B cell (primary cell): ENCODE data around the gene TOGARAM2. TPM values are rescaled to one million over a fixed set of nuclear protein-coding genes. Genes with fewer than 3 reads are reported as not detected.

ENCODE experiments used
- ATAC-seq: fragments of 200-7000 bp; cut with Tn5 transposase; one replicate; pipeline ENCODE4 v1.10.0; 2021; ENCODE audit warnings: low read depth, mild to moderate bottlenecking, moderate number of reproducible peaks, moderate library complexity
- CTCF ChIA-PET: fragments of 350-600 bp; sonication (Branson Sonifier 250); formaldehyde crosslinking; loops from one replicate; lab custom pipeline; 2021; ENCODE audit warnings: antibody characterized with exemption, inconsistent platforms; lab: Charles Lee
- POLR2A ChIA-PET: fragments of 350-600 bp; sonication (Branson Sonifier 250); formaldehyde crosslinking; loops from one replicate; lab custom pipeline; 2021; ENCODE audit warnings: antibody characterized with exemption; lab: Charles Lee
- DNase-seq: peaks from one replicate; pipeline ENCODE4 v3.0.0; 2013
- H2AFZ ChIP-seq: 2 replicates; pipeline ENCODE4 v1.6.1; 2012; ENCODE audit warnings: mild to moderate bottlenecking, low read depth, low read length; ENCODE audit not compliant: insufficient read depth, poor library complexity, severe bottlenecking
- H3K27ac ChIP-seq, 2 donors: 1 replicate in 1 of 2; 2 replicates in 1 of 2; pipeline ENCODE4 v1.5.1; 2012 to 2013; ENCODE audit warnings: low read length in 2 of 2, mild to moderate bottlenecking in 2 of 2, moderate library complexity in 1 of 2
- H3K27me3 ChIP-seq, 4 experiments: fragments of 200-600 bp in 1 of 4; sonication (generic) in 1 of 4; replicated peaks in 1 of 4; 1 replicate in 2 of 4; 2 replicates in 2 of 4; pipeline versions ENCODE4 v1.6.1 to v1.7.0; 2013 to 2016; ENCODE audit warnings: low read length in 3 of 4, mild to moderate bottlenecking in 2 of 4, mixed read lengths in 1 of 4, moderate library complexity in 1 of 4; ENCODE audit not compliant: insufficient read depth in 4 of 4, control insufficient read depth in 3 of 4; ENCODE audit errors: control extremely low read depth in 1 of 4
- H3K36me3 ChIP-seq, 2 experiments: replicated peaks in 1 of 2; 1 replicate in 1 of 2; 2 replicates in 1 of 2; pipeline versions ENCODE4 v1.6.1 to v1.7.1; 2013; ENCODE audit warnings: low read length in 1 of 2; ENCODE audit not compliant: insufficient read depth in 2 of 2, control insufficient read depth in 1 of 2; ENCODE audit errors: control extremely low read depth in 1 of 2, extremely low read depth in 1 of 2
- H3K4me1 ChIP-seq, 2 donors: fragments of 200-600 bp in 1 of 2; sonication (generic) in 1 of 2; 1 replicate in 1 of 2; 2 replicates in 1 of 2; pipeline versions ENCODE4 v1.5.1 to v1.6.1; 2013 to 2017; ENCODE audit warnings: low read length in 2 of 2; ENCODE audit not compliant: control insufficient read depth in 2 of 2, insufficient read depth in 2 of 2
- H3K4me2 ChIP-seq: replicated peaks from 2 replicates; pipeline ENCODE3; 2012; ENCODE audit warnings: mild to moderate bottlenecking, low read depth, low read length; ENCODE audit not compliant: poor library complexity, severe bottlenecking
- H3K4me3 ChIP-seq, 5 experiments: fragments of 200-600 bp in 1 of 5; sonication (generic) in 1 of 5; 1 replicate in 3 of 5; 2 replicates in 2 of 5; pipeline versions ENCODE4 v1.5.1 to v1.7.0; 2011 to 2016; ENCODE audit warnings: low read length in 4 of 5, mild to moderate bottlenecking in 4 of 5, low read depth in 2 of 5, control low read depth in 1 of 5, moderate library complexity in 1 of 5; ENCODE audit not compliant: insufficient read depth in 1 of 5; ENCODE audit errors: control extremely low read depth in 1 of 5, extremely low read depth in 1 of 5
- H3K79me2 ChIP-seq: fragments of 200-600 bp; sonication (generic); one replicate; pipeline ENCODE4 v1.6.0; 2016; ENCODE audit warnings: low read length; ENCODE audit not compliant: control insufficient read depth, insufficient read depth
- H3K9ac ChIP-seq: fragments of 200-600 bp; sonication (generic); 2 replicates; pipeline ENCODE4 v1.6.1; 2017; ENCODE audit warnings: mild to moderate bottlenecking, low read length, moderate library complexity
- H3K9me3 ChIP-seq, 3 donors: one replicate each; pipeline versions ENCODE4 v1.6.1 to v1.7.1; 2013; ENCODE audit warnings: low read length in 2 of 3; ENCODE audit not compliant: control insufficient read depth in 2 of 3, insufficient read depth in 1 of 3; ENCODE audit errors: control extremely low read depth in 1 of 3
- H4K20me1 ChIP-seq: 2 replicates; pipeline ENCODE4 v1.6.0; 2012; ENCODE audit warnings: mild to moderate bottlenecking, low read length; ENCODE audit not compliant: insufficient read depth, control insufficient read depth, poor library complexity, severe bottlenecking
- H3K27ac Mint-ChIP-seq: one replicate; pipeline ENCODE4 v1.8.0; 2021; ENCODE audit warnings: mixed read lengths
- H3K27me3 Mint-ChIP-seq: one replicate; pipeline ENCODE4 v1.8.0; 2021; ENCODE audit warnings: mixed read lengths
- H3K4me1 Mint-ChIP-seq: one replicate; pipeline ENCODE4 v1.8.0; 2021; ENCODE audit warnings: mixed read lengths
- H3K4me3 Mint-ChIP-seq: one replicate; pipeline ENCODE4 v1.8.0; 2021; ENCODE audit warnings: mixed read lengths
- H3K9me3 Mint-ChIP-seq: one replicate; pipeline ENCODE4 v1.8.0; 2022; ENCODE audit warnings: mixed read lengths; ENCODE audit not compliant: insufficient read depth
- EZH2 ChIP-seq: IDR thresholded peaks from 2 replicates; pipeline ENCODE4 v1.6.1; 2012; ENCODE audit warnings: borderline replicate concordance, low read depth, mild to moderate bottlenecking, moderate library complexity, low read length; ENCODE audit not compliant: insufficient read depth, poor library complexity, severe bottlenecking
- WGBS: methylation state at CpG from one replicate; pipeline ENCODE4 v1.1.5; 2013; ENCODE audit warnings: missing lambda C conversion rate; ENCODE audit not compliant: insufficient coverage; 5-methylcytosine and 5-hydroxymethylcytosine counted together
- intact Hi-C: fragments of 100-400 bp; cut with micrococcal nuclease; formaldehyde crosslinking; loops from one replicate; pipeline ENCODE4 v1.10.0; 2022
- polyA plus RNA-seq: library from polyadenylated mRNA; depleted of rRNA; stranded (reverse); fragments of >200 nt; gene quantifications from 2 replicates; pipeline ENCODE4 v1.2.3, GENCODE V29; 2012
- total RNA-seq, 2 donors: library from RNA; stranded (reverse); fragments of 120-200 nt in 1 of 2; gene quantifications; 1 replicate in 1 of 2; 2 replicates in 1 of 2; pipeline versions ENCODE4 v1.2.3 to v1.2.4, GENCODE V29; 2013 to 2022
- TF ChIP-seq, protein P1 (sequence below): fragments of 200-600 bp; IDR thresholded peaks from one replicate; pipeline ENCODE4 v1.8.0; 2022; ENCODE audit warnings: antibody characterized with exemption, mild to moderate bottlenecking

TOGARAM2 gene
- total and polyA plus RNA-seq, 2 donors (not counting 1 experiment from before 2014, with no cell fraction given), result 0.25 to 0.61 TPM

DNA sequence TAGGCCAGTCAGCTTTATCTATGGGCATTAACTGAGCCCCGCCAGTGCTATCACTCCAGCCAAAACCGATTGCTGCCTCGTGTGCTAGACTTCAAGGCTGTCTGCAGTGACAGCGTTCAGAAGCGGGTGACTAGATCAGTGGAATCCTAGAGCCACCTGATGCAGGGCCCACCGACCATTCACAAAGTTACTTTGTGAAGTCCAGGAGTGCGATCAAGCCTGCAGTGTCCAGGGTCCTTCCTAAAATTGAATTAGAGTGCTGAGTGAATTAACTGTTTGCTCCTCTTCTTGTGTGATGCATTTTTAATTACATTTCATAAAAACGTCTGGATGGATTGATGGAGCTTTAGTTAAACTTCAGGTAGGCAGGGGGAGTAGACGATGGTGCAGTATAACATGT lies 79.3 kb downstream of the TOGARAM2 start:
- Mint-ChIP-seq H3K4me3 (no peak overlapping the region), H3K27ac (no peak overlapping the region), H3K4me1 (no peaks in the 10 kb centered on the region), H3K9me3 (no peaks in the 10 kb centered on the region), H3K27me3 (no peaks in the 10 kb centered on the region)
- intact Hi-C loops, result no loop called here
- no peak overlapping the region for H3K27ac ChIP-seq
- ATAC-seq, result no peak
- no peak overlapping the region for H3K9ac ChIP-seq
- H3K4me1 ChIP-seq, result no peaks in the 10 kb centered on the region
- H3K36me3 ChIP-seq, result no peaks in the 10 kb centered on the region
- no peaks in the 10 kb centered on the region for H3K27me3 ChIP-seq
- H3K9me3 ChIP-seq, result no peaks in the 10 kb centered on the region
- no peak overlapping the region for H2AFZ ChIP-seq
- H3K79me2 ChIP-seq, result no peaks in the 10 kb centered on the region
- ChIA-PET POLR2A (no interaction called here), CTCF (no interaction called here)
- H4K20me1 ChIP-seq, result no peaks in the 10 kb centered on the region
- TF ChIP-seq, protein P1, sequence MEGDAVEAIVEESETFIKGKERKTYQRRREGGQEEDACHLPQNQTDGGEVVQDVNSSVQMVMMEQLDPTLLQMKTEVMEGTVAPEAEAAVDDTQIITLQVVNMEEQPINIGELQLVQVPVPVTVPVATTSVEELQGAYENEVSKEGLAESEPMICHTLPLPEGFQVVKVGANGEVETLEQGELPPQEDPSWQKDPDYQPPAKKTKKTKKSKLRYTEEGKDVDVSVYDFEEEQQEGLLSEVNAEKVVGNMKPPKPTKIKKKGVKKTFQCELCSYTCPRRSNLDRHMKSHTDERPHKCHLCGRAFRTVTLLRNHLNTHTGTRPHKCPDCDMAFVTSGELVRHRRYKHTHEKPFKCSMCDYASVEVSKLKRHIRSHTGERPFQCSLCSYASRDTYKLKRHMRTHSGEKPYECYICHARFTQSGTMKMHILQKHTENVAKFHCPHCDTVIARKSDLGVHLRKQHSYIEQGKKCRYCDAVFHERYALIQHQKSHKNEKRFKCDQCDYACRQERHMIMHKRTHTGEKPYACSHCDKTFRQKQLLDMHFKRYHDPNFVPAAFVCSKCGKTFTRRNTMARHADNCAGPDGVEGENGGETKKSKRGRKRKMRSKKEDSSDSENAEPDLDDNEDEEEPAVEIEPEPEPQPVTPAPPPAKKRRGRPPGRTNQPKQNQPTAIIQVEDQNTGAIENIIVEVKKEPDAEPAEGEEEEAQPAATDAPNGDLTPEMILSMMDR, result no peak
- 99% methylated on average over 7 of the region's 9 CpGs for WGBS
- no peak overlapping the region for H3K4me2 ChIP-seq
- DNase-seq, result no peak
- H3K4me3 ChIP-seq, result no peak overlapping the region

DNA sequence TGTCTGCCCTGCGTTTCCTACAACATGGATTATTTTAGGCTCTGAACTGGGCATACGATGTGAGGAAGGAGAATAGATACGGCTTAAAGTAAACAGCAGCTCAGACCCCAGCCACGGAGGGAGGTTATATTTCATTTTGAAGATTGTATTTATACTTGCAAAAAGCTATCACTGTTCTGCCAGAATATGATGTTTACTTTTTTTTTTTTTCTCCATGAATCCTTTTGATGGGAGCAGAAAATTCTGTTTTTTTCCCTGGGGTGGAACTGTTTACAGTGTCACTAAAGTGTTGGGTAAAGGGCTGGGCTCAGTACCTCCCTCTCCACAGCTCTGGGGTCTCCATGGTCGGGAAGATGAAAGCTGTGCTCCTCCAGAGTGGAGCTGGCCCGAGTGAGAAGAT lies 80.1 kb downstream of the TOGARAM2 start:
- intact Hi-C loops, result no loop called here
- TF ChIP-seq, protein P1, result no peak
- TF ChIP-seq EZH2, result no peak
- no peaks in the 10 kb centered on the region for H3K9me3 Mint-ChIP-seq

More for the DNA sequence above, 80.1 kb downstream of the TOGARAM2 start:
- H3K4me3 Mint-ChIP-seq, result no peak overlapping the region
- no peaks in the 10 kb centered on the region for H3K4me1 Mint-ChIP-seq
- Histone ChIP-seq H3K4me1 (no peaks in the 10 kb centered on the region), H3K9me3 (no peaks in the 10 kb centered on the region), H3K4me3 (no peak overlapping the region), H3K27me3 (no peaks in the 10 kb centered on the region), H3K79me2 (no peaks in the 10 kb centered on the region), H3K36me3 (no peaks in the 10 kb centered on the region), H3K4me2 (no peak overlapping the region), H3K9ac (no peak overlapping the region), H2AFZ (no peak overlapping the region), H4K20me1 (no peaks in the 10 kb centered on the region), H3K27ac (no peak overlapping the region)
- WGBS, result 74% methylated on average over 3 of the region's 6 CpGs
- H3K27me3 Mint-ChIP-seq, result no peaks in the 10 kb centered on the region
- no peak overlapping the region for H3K27ac Mint-ChIP-seq
- no peak for DNase-seq
- ATAC-seq, result no peak
- ChIA-PET CTCF (no interaction called here), POLR2A (no interaction called here)
